Testis (tissue), 2 donors: ENCODE measurements around the gene ENTPD2.

Experiments
- CTCF ChIP-seq, 3 experiments: fragments of 450-650 bp in 2 of 3; fragments of 200-600 bp in 1 of 3; sonication (generic) in 1 of 3; IDR thresholded peaks; one replicate each; pipeline ENCODE4 v1.5.1; 2016 to 2019; ENCODE audit warnings: antibody characterized with exemption in 3 of 3, mild to moderate bottlenecking in 2 of 3, moderate library complexity in 1 of 3
- POLR2A ChIP-seq: fragments of 450-650 bp; IDR thresholded peaks from one replicate; pipeline ENCODE4 v1.6.1; 2017; ENCODE audit warnings: antibody characterized with exemption, mild to moderate bottlenecking, moderate library complexity

GRCh38 chr9:137039611-137040366 lies 14.1 kb downstream of the ENTPD2 start:
- TF ChIP-seq CTCF (IDR thresholded peaks at IDR 0.05) (no peak), POLR2A (no peak)
